Measurements from ENCODE around the gene DGKG.

Gene DGKG

GRCh38 chr3:186236357-186237020 is 125.5 kb downstream of the DGKG start:
- DNase-seq: no peak

DNA sequence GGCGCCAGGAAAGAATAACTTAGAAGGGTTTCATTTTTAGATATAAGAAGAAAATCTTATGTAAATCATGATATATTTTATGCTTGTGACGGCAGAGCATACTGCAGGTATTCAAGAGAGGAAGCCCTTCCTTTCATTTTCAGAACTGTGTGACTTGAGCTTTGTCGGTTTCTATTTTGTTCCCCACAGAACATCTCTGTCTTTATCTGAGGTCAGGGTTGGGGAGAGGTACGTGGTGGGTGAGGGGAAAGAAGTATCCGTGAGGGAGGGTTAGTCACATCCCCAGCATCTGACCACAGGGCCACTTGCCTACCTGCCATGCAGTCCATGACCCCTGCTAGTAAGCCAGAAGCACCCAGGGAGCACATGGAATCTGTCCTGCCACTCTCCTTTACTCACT is 126.5 kb downstream of the DGKG start:
- no peak for DNase-seq

DNA sequence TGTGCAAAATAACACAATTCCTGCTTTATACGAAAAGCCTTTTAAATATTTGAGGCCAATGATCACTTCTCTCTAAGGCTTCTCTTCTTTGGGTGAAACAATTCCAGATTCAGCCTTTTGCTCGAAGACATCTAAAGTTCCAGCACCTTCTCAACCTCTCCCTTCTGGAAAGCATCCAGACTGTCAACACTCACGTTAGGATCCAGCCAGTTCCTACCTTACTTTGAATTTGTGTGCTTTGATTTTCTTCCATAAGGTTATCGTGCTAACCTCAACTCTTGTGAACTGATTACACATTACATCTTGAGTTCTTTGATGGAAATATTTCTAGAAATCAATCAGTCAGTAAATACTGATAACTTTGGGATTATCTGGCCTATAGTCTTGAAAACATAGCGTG is 127.9 kb downstream of the DGKG start:
- no peak for DNase-seq

DNA sequence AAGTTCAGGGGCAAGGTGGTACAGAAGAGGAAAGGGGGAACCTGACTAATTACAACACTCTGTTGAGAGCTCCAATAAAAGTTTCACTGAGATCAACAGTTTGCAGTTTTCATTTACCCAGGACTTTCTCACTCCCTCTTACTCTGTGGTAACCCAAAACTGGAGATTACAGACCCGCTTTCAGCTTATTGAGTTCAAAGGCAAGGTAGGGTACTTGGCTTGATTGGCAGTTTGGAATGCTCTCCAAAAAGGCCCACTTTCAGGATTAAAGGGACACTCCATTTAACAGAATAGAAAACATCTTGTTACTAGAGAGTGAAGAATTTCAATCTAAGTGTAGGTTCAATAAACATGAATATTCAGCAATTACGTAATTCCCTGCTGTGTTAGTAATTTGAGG is 135.6 kb downstream of the DGKG start:
- no peak for DNase-seq

- DNase-seq: no peak
Measured at GRCh38 chr3:186225603-186226002, 136.4 kb downstream of the DGKG start.

- no peak for DNase-seq
Measured at GRCh38 chr3:186224041-186224610, 137.9 kb downstream of the DGKG start.

DNA sequence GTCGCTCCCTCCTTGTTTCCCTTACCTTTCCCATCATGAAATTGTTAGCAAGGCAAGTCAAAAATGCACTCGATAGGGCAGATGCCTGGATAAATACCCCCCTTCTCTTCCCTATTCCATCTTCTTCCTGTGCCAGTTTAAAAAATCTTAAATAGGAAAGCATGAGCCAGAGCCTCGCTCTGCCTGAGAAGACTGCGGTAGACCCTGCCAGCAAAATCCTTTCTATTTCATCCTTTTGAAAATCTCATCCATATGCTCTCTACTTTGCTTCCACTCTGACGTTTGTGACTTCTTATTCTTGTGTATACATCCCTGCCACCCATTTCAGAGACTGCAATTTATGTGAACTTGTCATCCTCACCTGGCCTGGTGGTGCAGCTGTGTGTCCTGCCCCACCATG is 138.6 kb downstream of the DGKG start:
- DNase-seq: no peak

GRCh38 chr3:186221760-186222378 is 140.2 kb downstream of the DGKG start:
- no peak for DNase-seq

DNA sequence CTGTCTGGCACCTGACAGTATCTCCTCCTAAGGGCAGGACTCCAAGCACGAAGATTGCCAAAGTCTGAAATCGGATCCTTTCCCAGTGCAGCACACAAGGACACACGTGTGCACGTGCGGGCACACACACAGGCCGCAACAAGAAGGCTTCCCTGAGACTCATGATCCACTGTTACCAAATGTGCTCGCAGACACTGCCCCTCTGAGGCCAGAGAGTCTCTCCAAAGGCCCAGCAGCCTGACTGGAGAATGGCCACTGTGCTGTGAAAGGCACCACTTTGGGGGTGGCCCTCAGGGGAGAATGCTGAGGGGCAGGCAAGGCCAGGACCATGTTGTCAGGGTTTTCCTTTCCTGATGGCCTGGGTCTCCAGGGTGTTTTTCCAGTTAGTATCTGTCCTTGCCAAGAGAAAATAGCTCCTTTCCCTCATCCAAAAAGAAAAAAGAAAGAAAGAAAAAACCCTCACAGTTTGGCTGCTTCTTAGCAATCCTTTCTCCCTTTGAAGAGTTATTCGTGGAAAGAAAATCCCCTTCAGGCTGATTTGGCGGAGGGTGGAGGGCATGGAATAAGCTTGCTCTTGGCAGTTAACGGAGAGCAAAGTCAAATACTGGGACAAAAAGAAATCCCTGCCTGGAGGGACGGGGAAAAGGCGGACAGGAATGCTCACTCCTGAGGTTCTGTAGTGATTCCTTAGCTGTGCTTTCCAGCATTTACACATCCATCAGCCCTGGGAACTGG is 141.0 kb downstream of the DGKG start:
- DNase-seq: no peak

DNA sequence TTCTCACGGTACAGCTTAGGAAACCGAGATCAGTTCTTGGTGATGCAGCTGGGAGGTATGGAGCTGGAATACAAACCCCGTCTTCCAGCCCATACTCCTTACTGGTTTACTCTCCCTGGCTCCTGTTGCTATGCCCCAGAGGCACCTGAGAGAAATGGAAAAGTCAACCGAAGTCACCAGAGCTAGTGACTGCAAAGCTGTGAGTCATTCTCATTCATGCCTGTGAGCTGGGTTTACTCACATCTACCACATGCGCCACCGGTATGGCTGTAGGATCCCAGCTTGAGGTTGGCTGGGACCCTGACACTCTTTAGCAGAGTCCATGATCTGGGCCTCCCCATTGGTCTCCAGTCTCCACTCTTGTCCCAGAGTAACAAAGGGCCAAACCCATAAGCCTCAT is 141.7 kb downstream of the DGKG start:
- DNase-seq: no peak

- no peak for DNase-seq
Measured at GRCh38 chr3:186219211-186219638, 142.8 kb downstream of the DGKG start.

GRCh38 chr3:186218421-186218820 is 143.6 kb downstream of the DGKG start:
- DNase-seq: no peak

- DNase-seq: no peak
Measured at GRCh38 chr3:186217820-186218164, 144.2 kb downstream of the DGKG start.

- no peak for DNase-seq
Measured at GRCh38 chr3:186216900-186217819, 144.9 kb downstream of the DGKG start.

DNA sequence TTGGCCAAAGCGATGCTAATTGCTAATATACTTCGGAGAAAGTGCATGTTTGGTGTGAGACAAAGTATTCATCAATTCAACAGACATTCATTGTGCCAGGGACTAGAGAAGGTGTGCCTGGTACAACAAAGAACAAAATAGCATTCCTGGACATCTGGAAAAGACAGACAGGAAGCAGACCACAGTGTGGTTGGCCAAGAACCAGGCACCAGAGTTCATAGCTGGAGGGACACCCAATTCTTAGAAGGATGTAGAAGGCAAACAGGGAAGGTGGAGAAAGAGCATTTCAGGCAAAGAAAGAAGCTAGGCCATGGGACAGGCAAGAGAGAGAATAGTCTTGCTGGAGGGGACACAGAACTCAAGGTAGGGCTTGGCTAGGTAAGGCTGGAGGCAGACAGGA is 147.4 kb downstream of the DGKG start:
- DNase-seq: no peak

DNA sequence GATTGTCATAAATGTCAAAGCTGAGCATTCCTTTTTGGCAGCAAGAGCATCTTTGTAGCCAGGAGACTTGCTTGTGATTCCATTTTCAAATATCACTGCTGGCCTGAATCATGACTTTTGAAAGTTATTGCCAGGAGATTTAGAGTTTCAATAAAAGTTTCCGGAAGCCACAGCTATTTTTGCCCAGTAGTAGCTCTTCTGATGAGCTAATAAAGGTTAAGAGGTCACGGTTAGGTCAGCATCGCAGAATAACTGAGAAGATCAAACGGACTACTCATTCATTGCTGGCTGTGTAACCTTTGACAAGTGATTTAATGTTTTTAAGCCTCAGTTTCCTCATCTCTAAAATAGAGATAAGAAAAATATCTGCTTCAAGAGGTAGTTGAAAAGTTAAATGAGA is 148.1 kb downstream of the DGKG start:
- no peak for DNase-seq

DNA sequence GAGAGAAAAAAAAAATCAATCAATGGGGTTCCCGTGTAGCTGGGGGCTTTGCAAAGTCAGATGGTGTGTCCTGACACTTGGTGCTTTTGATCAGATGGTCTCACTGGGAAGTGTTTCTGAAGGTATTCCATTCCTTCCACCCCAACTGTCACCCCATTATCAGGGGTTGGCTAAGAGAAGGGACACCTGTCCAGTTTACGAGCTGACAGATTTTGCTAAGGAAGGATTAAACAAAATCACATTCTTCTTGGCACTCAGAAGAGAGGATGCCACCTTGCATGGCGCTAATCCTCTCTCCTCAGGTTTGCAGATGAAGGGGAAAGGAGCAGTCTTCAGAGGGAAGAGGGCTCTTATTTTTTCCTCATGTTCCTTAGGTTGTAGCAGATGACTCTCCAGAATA is 149.4 kb downstream of the DGKG start:
- DNase-seq: no peak

GRCh38 chr3:186210852-186211500 is 151.1 kb downstream of the DGKG start:
- no peak for DNase-seq

GRCh38 chr3:186209810-186210752 is 152.0 kb downstream of the DGKG start:
- DNase-seq: no peak

GRCh38 chr3:186208296-186208989 is 153.6 kb downstream of the DGKG start:
- no peak for DNase-seq

DNA sequence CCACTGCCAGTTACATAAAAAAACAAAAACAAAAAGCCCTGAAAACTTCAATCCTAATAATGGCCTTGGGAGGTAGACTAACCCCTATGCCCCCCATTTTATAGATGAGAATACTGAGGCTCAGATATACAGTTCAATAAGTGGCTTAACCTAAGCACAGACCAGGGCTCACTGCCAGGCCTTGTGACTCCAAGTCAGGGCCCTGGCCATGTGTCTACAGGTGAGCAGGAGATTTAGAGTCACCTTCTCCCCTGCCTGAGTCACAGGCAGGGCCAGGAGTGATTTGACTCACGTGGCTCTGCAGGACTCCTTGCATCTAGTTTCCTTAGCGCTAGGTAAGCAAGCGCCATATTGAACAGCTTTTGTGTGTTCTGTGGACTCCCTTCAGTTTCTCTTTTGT is 154.5 kb downstream of the DGKG start:
- DNase-seq: no peak
